Measurements from ENCODE around the gene ZNF132.
"Not testable (repeated sequence)": the region's sequence is repeated elsewhere in the genome, so short reads cannot be mapped to it uniquely, and the experiment has no call there.

ZNF132 gene
- total RNA-seq, result 0.86 to 7.5 (median 3.9) reads per million in 17 experiments

GRCh38 chr19:58439576-58440554 is at the start of gene ZNF132:
Gene ZNF132 (minus strand): TSS chr19:58440153. CDS start chr19:58439821, 332 bp downstream.
- peak; percentile 98 to 100 (median 98) for DNase-seq

GRCh38 chr19:58484349-58484748 is 44.4 kb upstream of the ZNF132 start:
- not testable (repeated sequence) for DNase-seq

- DNase-seq, result no peak
Observed at GRCh38 chr19:58483776-58484175, 43.8 kb upstream of the ZNF132 start.

GRCh38 chr19:58482372-58482771 is 42.4 kb upstream of the ZNF132 start:
- no peak for DNase-seq

GRCh38 chr19:58480831-58481230 is 40.9 kb upstream of the ZNF132 start:
- no peak for DNase-seq

- no peak for DNase-seq
Observed at GRCh38 chr19:58480481-58480830, 40.5 kb upstream of the ZNF132 start.

GRCh38 chr19:58479736-58480480 is 40.0 kb upstream of the ZNF132 start:
- DNase-seq, result no peak

GRCh38 chr19:58479303-58479702 is 39.4 kb upstream of the ZNF132 start:
- DNase-seq, result no peak

- no peak for DNase-seq
Observed at GRCh38 chr19:58477871-58478270, 37.9 kb upstream of the ZNF132 start.

- DNase-seq, result no peak
Observed at GRCh38 chr19:58477130-58477529, 37.2 kb upstream of the ZNF132 start.

- no peak for DNase-seq
Observed at GRCh38 chr19:58476498-58477015, 36.6 kb upstream of the ZNF132 start.

GRCh38 chr19:58475714-58476497 is 36.0 kb upstream of the ZNF132 start, which contains the start of gene ZNF446:
Gene ZNF446 (plus strand): TSS chr19:58476352. CDS start chr19:58477219, 867 bp downstream.
- DNase-seq, result peak; percentile 95 to 97 (median 97)

- no peak for DNase-seq
Observed at GRCh38 chr19:58474997-58475713, 35.2 kb upstream of the ZNF132 start.

GRCh38 chr19:58474291-58474996 is 34.5 kb upstream of the ZNF132 start:
- no peak for DNase-seq

GRCh38 chr19:58473775-58474174 is 33.8 kb upstream of the ZNF132 start:
- DNase-seq, result no peak

- DNase-seq, result no peak
Observed at GRCh38 chr19:58471736-58472135, 31.8 kb upstream of the ZNF132 start.

- DNase-seq, result not testable (repeated sequence)
Observed at GRCh38 chr19:58470837-58471543, 31.0 kb upstream of the ZNF132 start.

GRCh38 chr19:58469241-58470013 is 29.5 kb upstream of the ZNF132 start:
- DNase-seq, result no peak

GRCh38 chr19:58468216-58468839 is 28.4 kb upstream of the ZNF132 start:
- DNase-seq, result no peak
